ENCODE measurements around the gene TP53I11. TPM values are rescaled to one million over a fixed set of nuclear protein-coding genes. Genes with fewer than 3 reads are reported as not detected.

TP53I11 gene
- total and polyA plus RNA-seq, 8 donors = 12.4 to 155 (median 27.3) TPM

- intact Hi-C loops (cut with DNase I; ENCODE audit: low total_unique reads) = loop anchor here (5.0 to 10.0 kb wide), 2 partner anchors 166 to 388 kb away; no protein-coding TSS in a partner anchor
- no peaks in the 10 kb centered on the region for H3K9me3 ChIP-seq
- peaks cover 0 to 33% (median 14%) of the 10 kb centered on the region in 4 donors for H3K4me1 ChIP-seq
- no peaks in the 10 kb centered on the region for H3K27me3 ChIP-seq
- peak in 6 of 7 experiments; percentile 52 to 97 (median 95) for TF ChIP-seq CTCF (IDR thresholded peaks at IDR 0.05)
- TF ChIP-seq EP300 (IDR thresholded peaks at IDR 0.05) = no peak
- TF ChIP-seq POLR2AphosphoS5 (IDR thresholded peaks at IDR 0.05) = no peak
- no peak for TF ChIP-seq POLR2A (IDR thresholded peaks at IDR 0.05)
- peak; percentile 89 to 95 for DNase-seq
- H3K27ac ChIP-seq = no peak overlapping the region
- peaks cover 0 to 49% (median 37%) of the 10 kb centered on the region in 4 donors for H3K36me3 ChIP-seq
- H3K4me3 ChIP-seq = no peak overlapping the region
- 17 to 32% (median 25%) methylated on average over 12 to 20 of the region's 20 CpGs for WGBS, 5 donors
Measured at GRCh38 chr11:44936525-44936924, 14.2 kb downstream of the TP53I11 start.

GRCh38 chr11:44934735-44935250 is 15.9 kb downstream of the TP53I11 start:
- Histone ChIP-seq H3K9me3 (no peaks in the 10 kb centered on the region), H3K4me3 (no peak overlapping the region), H3K27me3 (peaks cover 0 to 3% (median 0%) of the 10 kb centered on the region in 3 donors), H3K4me1 (peaks cover 0 to 16% (median 6%) of the 10 kb centered on the region in 4 donors), H3K36me3 (peaks cover 0 to 49% (median 41%) of the 10 kb centered on the region in 4 donors), H3K27ac (no peak overlapping the region)
- no peak for TF ChIP-seq EP300 (IDR thresholded peaks at IDR 0.05)
- TF ChIP-seq POLR2AphosphoS5 (IDR thresholded peaks at IDR 0.05) = no peak
- TF ChIP-seq POLR2A (IDR thresholded peaks at IDR 0.05) = no peak
- TF ChIP-seq CTCF (IDR thresholded peaks at IDR 0.05) = no peak
- intact Hi-C loops (cut with DNase I; ENCODE audit: low total_unique reads) = loop anchor here (5.0 to 10.0 kb wide), 2 partner anchors 168 to 390 kb away; no protein-coding TSS in a partner anchor
- 89 to 93% (median 90%) methylated on average over 11 to 13 of the region's 13 CpGs for WGBS, 5 donors
- DNase-seq = no peak

GRCh38 chr11:44934110-44934509 is 16.6 kb downstream of the TP53I11 start:
- WGBS, 5 donors = 77 to 85% (median 81%) methylated on average over 2 of the region's 2 CpGs; no CpG with 5 or more reads in 1 of the 5 donors
- H3K27me3 ChIP-seq = peaks cover 0 to 3% (median 0%) of the 10 kb centered on the region in 3 donors
- H3K36me3 ChIP-seq = peaks cover 0 to 50% (median 44%) of the 10 kb centered on the region in 4 donors
- H3K4me3 ChIP-seq = no peak overlapping the region
- no peak for TF ChIP-seq POLR2A (IDR thresholded peaks at IDR 0.05)
- no peak for TF ChIP-seq POLR2AphosphoS5 (IDR thresholded peaks at IDR 0.05)
- no peak for TF ChIP-seq EP300 (IDR thresholded peaks at IDR 0.05)
- TF ChIP-seq CTCF (IDR thresholded peaks at IDR 0.05) = no peak
- H3K9me3 ChIP-seq = no peaks in the 10 kb centered on the region
- no peak for DNase-seq
- no peak overlapping the region for H3K27ac ChIP-seq
- intact Hi-C loops (cut with DNase I; ENCODE audit: low total_unique reads) = loop anchor here (10.0 kb wide), 1 partner anchor 391 kb away; no protein-coding TSS in a partner anchor
- H3K4me1 ChIP-seq = peaks cover 0 to 10% (median 6%) of the 10 kb centered on the region in 4 donors

- peaks cover 0 to 7% (median 0%) of the 10 kb centered on the region in 3 donors for H3K27me3 ChIP-seq
- intact Hi-C loops (cut with DNase I; ENCODE audit: low total_unique reads) = loop anchor here (10.0 kb wide), 1 partner anchor 393 kb away; no protein-coding TSS in a partner anchor
- no peak for DNase-seq
- TF ChIP-seq POLR2AphosphoS5 (IDR thresholded peaks at IDR 0.05) (no peak), EP300 (IDR thresholded peaks at IDR 0.05) (no peak), POLR2A (IDR thresholded peaks at IDR 0.05) (no peak), CTCF (IDR thresholded peaks at IDR 0.05) (no peak)
- H3K9me3 ChIP-seq = no peaks in the 10 kb centered on the region
- H3K4me3 ChIP-seq = no peak overlapping the region
- 70 to 82% (median 79%) methylated on average over 3 of the region's 3 CpGs for WGBS, 5 donors
- H3K27ac ChIP-seq = no peak overlapping the region
- H3K4me1 ChIP-seq = peaks cover 0 to 4% (median 1%) of the 10 kb centered on the region in 4 donors
- peaks cover 0 to 43% (median 30%) of the 10 kb centered on the region in 4 donors for H3K36me3 ChIP-seq
Measured at GRCh38 chr11:44931466-44931865, 19.2 kb downstream of the TP53I11 start.

Data from stomach (tissue), 9 donors.